ENCODE measurements around the gene ALPP.
"Not testable (repeated sequence)": the region's sequence is repeated elsewhere in the genome, so short reads cannot be mapped to it uniquely, and the experiment has no call there.

Gene ALPP

DNA sequence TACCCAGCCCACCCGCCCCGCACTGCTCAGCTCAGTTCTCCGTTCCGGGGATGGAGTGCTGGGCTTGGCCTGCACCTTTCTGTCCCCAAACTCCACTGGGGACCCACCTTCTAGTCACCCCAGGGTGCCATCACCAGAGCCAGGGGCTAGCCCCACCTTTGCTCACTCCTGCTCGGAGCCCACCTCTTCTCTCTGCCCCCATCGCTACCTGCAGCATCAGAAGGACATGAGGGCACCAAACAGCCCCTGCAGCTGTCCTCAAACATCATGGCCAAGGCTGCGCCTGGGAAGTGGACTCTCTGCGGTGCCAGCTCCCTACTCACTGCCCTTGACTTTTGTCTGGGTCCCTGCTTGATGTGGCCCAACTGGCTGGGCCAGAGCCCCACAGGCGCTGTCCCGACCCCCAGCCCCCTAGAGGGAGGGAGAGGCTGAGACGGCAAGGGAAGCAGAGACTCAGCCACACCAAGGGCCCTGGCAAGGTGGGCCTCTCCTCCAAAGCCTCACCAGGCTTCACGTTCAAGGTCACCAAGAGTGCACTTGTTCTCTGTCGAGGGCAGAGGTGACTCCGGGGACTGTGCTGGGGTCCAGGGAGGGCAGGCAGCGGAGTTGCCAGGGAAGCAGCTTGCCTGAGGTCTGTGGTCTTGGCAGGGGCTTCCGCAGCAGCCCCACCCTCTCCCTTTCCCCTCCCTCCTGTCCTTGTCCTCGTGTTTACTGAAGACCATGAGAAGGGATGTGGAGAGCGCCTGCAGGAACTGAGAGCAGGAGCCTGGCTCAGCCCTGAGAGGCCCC lies 13.6 kb upstream of the ALPP start:
- not testable (repeated sequence) for H3K9ac ChIP-seq (ENCODE audit: low read depth in 1 of 2, low read length in 2 of 2); H3K27me3 ChIP-seq (ENCODE audit: control insufficient read depth in 2 of 2, insufficient read depth in 2 of 2, low read length in 2 of 2)

GRCh38 chr2:232365621-232366321 lies 12.8 kb upstream of the ALPP start:
- Histone ChIP-seq H3K9ac (ENCODE audit: low read depth in 1 of 2, low read length in 2 of 2) (no peak overlapping the region), H3K27ac (ENCODE audit: low read depth in 2 of 2, low read length in 2 of 2) (no peak overlapping the region), H3K4me1 (ENCODE audit: control insufficient read depth in 2 of 2, insufficient read depth in 2 of 2, low read length in 2 of 2) (no peaks in the 10 kb centered on the region), H3K4me3 (ENCODE audit: low read length in 2 of 2) (no peak overlapping the region), H3K27me3 (ENCODE audit: control insufficient read depth in 2 of 2, insufficient read depth in 2 of 2, low read length in 2 of 2) (no peaks in the 10 kb centered on the region), H3K36me3 (ENCODE audit: control insufficient read depth in 2 of 2, insufficient read depth in 2 of 2, low read length in 2 of 2) (no peaks in the 10 kb centered on the region), H3K9me3 (ENCODE audit: control insufficient read depth in 2 of 2, low read length in 2 of 2) (no peaks in the 10 kb centered on the region)

More for the DNA sequence above, 13.6 kb upstream of the ALPP start:
- H3K36me3 ChIP-seq (ENCODE audit: control insufficient read depth in 2 of 2, insufficient read depth in 2 of 2, low read length in 2 of 2); H3K4me3 ChIP-seq (ENCODE audit: low read length in 2 of 2); H3K27ac ChIP-seq (ENCODE audit: low read depth in 2 of 2, low read length in 2 of 2); H3K9me3 ChIP-seq (ENCODE audit: control insufficient read depth in 2 of 2, low read length in 2 of 2); H3K4me1 ChIP-seq (ENCODE audit: control insufficient read depth in 2 of 2, insufficient read depth in 2 of 2, low read length in 2 of 2): not testable (repeated sequence)

DNA sequence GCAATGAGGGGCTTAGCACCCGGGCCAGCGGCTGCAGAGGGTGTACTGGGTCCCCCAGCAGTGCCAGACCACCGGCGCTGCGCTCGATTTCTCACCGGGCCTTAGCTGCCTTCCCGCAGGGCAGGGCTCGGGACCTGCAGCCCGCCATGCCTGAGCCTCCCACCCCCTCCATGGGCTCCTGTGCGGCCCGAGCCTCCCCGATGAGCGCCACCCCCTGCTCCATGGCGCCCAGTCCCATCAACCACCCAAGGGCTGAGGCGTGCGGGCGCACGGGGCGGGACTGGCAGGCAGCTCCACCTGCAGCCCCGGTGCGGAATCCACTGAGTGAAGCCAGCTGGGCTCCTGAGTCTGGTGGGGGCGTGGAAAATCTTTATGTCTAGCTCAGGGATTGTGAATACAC lies 12.1 kb upstream of the ALPP start:
- H3K27ac ChIP-seq (ENCODE audit: low read depth in 2 of 2, low read length in 2 of 2); H3K4me3 ChIP-seq (ENCODE audit: low read length in 2 of 2); H3K27me3 ChIP-seq (ENCODE audit: control insufficient read depth in 2 of 2, insufficient read depth in 2 of 2, low read length in 2 of 2); H3K4me1 ChIP-seq (ENCODE audit: control insufficient read depth in 2 of 2, insufficient read depth in 2 of 2, low read length in 2 of 2); H3K9ac ChIP-seq (ENCODE audit: low read depth in 1 of 2, low read length in 2 of 2); H3K36me3 ChIP-seq (ENCODE audit: control insufficient read depth in 2 of 2, insufficient read depth in 2 of 2, low read length in 2 of 2); H3K9me3 ChIP-seq (ENCODE audit: control insufficient read depth in 2 of 2, low read length in 2 of 2): not testable (repeated sequence)

DNA sequence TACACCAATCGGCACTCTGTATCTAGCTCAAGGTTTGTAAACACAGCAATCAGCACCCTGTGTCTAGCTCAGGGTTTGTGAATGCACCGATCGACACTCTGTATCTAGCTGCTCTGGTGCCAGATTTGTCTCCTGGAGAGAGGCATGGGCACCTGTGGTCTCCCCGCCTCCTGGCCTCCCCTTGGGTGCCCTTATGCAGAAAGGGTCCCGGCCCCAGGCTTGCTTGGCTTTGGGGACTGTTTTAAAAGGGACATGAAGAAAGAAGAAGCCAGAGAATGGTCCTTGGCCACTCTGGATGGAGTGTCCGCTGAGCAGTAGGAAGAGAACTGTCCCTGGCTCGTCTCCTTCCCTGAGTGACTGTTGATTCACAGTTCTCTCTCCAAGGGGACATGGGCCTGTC lies 11.5 kb upstream of the ALPP start:
- Histone ChIP-seq H3K27me3 (ENCODE audit: control insufficient read depth in 2 of 2, insufficient read depth in 2 of 2, low read length in 2 of 2) (no peaks in the 10 kb centered on the region), H3K36me3 (ENCODE audit: control insufficient read depth in 2 of 2, insufficient read depth in 2 of 2, low read length in 2 of 2) (no peaks in the 10 kb centered on the region), H3K4me1 (ENCODE audit: control insufficient read depth in 2 of 2, insufficient read depth in 2 of 2, low read length in 2 of 2) (no peaks in the 10 kb centered on the region), H3K4me3 (ENCODE audit: low read length in 2 of 2) (no peak overlapping the region), H3K9ac (ENCODE audit: low read depth in 1 of 2, low read length in 2 of 2) (no peak overlapping the region), H3K27ac (ENCODE audit: low read depth in 2 of 2, low read length in 2 of 2) (no peak overlapping the region), H3K9me3 (ENCODE audit: control insufficient read depth in 2 of 2, low read length in 2 of 2) (no peaks in the 10 kb centered on the region)

DNA sequence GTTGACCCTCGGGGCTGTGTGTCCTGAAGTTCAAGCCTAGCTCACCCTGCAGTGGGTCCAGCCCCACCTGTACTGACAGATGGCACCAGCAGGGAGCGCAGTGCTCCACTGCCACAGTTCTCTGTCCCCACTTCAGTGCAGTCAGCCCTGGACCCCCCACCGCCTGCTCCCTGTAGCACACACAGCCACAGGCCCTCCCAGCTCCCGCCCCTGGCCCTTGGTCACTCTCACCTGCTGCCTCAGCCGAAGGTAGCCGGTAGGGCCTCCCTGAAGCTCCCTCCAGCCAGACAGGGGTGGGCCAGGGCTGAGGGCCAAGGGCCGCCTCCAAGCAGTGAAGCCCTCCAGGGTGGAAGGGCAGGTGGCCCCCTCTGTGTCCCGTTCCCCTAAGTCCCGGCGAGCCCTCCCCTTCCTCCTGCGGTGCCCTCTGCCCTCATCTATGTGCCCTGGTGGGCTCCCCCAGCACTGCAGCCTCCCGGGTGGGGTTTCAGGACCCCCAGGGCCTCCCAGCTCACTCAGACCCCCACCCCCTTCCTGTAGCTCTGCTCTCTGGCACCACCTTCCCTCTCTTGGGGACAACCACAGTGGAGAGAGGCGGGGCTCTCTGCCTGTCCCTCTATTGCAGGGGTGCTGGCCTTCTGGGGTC lies 10.8 kb upstream of the ALPP start:
- H3K27me3 ChIP-seq (ENCODE audit: control insufficient read depth in 2 of 2, insufficient read depth in 2 of 2, low read length in 2 of 2) = no peaks in the 10 kb centered on the region
- no peaks in the 10 kb centered on the region for H3K4me1 ChIP-seq (ENCODE audit: control insufficient read depth in 2 of 2, insufficient read depth in 2 of 2, low read length in 2 of 2)
- H3K27ac ChIP-seq (ENCODE audit: low read depth in 2 of 2, low read length in 2 of 2) = no peak overlapping the region
- no peak overlapping the region for H3K9ac ChIP-seq (ENCODE audit: low read depth in 1 of 2, low read length in 2 of 2)
- no peak overlapping the region for H3K4me3 ChIP-seq (ENCODE audit: low read length in 2 of 2)
- H3K9me3 ChIP-seq (ENCODE audit: control insufficient read depth in 2 of 2, low read length in 2 of 2) = no peaks in the 10 kb centered on the region
- no peaks in the 10 kb centered on the region for H3K36me3 ChIP-seq (ENCODE audit: control insufficient read depth in 2 of 2, insufficient read depth in 2 of 2, low read length in 2 of 2)

- H3K36me3 ChIP-seq (ENCODE audit: control insufficient read depth in 2 of 2, insufficient read depth in 2 of 2, low read length in 2 of 2) = no peaks in the 10 kb centered on the region
- H3K9me3 ChIP-seq (ENCODE audit: control insufficient read depth in 2 of 2, low read length in 2 of 2) = no peaks in the 10 kb centered on the region
- H3K4me3 ChIP-seq (ENCODE audit: low read length in 2 of 2) = no peak overlapping the region
- no peaks in the 10 kb centered on the region for H3K4me1 ChIP-seq (ENCODE audit: control insufficient read depth in 2 of 2, insufficient read depth in 2 of 2, low read length in 2 of 2)
- H3K9ac ChIP-seq (ENCODE audit: low read depth in 1 of 2, low read length in 2 of 2) = no peak overlapping the region
- H3K27me3 ChIP-seq (ENCODE audit: control insufficient read depth in 2 of 2, insufficient read depth in 2 of 2, low read length in 2 of 2) = no peaks in the 10 kb centered on the region
- H3K27ac ChIP-seq (ENCODE audit: low read depth in 2 of 2, low read length in 2 of 2) = no peak overlapping the region
Observed at GRCh38 chr2:232368311-232368731, 10.2 kb upstream of the ALPP start.

DNA sequence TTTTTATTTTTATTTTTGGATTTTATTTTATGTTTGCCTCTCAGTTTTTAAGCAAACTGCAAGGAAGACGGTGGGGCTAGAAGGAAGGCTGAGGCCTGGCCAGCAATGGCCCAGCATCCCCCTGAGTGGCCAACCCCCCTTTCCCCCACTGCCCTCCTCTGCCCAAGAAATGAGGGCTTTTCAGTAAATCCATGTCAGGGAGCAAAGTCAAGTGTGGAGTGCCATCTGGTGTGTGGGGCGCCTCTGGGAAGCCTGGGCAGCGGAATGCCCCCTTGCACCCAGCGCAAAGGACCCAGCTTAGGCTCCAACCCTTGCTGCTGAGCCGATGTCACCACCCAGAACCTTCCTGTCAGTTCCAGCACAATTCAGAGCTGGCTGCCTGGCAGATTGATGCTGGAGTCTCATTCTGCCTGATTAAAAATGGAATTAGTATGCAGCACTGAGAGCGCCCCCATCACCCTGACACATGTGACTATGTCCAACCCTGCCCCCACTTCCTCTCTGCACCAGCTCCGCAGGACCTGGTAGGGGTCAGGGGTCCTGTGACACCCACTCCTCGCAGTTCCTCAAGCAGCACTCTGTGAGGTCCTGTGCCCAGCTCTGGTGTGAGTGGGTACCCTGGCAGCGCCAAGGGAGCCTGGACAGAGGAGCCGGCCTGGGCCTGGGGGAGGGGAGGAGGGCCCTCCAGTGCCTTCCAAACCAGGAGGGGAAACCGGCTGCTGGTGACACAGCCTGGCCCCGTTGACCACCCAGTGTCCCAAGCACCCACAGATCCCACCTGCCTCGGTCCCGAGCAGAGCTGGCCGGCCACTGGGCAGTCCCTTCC lies 9.2 kb upstream of the ALPP start:
- H3K36me3 ChIP-seq (ENCODE audit: control insufficient read depth in 2 of 2, insufficient read depth in 2 of 2, low read length in 2 of 2) = no peaks in the 10 kb centered on the region

DNA sequence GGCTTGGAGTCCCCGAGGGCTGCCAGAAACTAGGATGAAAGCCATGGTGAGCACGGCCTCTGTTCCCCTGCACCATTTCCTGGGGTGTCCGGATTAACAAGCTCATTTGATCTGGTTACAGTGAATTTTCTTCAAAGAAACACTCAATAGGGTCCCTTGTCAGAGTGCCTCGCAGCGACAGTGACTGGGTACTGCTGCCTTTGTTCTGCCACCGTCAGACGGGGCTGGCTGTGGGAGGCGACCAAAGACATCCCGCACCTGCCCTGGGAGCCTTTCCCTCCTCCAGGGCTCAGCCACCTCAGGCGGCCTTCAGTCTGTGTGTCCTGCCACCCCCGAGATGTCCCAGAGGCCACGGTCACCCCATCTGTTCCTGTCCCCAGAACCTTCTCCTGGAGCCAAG lies 8.5 kb upstream of the ALPP start:
- H3K27ac ChIP-seq (ENCODE audit: low read depth in 2 of 2, low read length in 2 of 2); H3K4me1 ChIP-seq (ENCODE audit: control insufficient read depth in 2 of 2, insufficient read depth in 2 of 2, low read length in 2 of 2); H3K27me3 ChIP-seq (ENCODE audit: control insufficient read depth in 2 of 2, insufficient read depth in 2 of 2, low read length in 2 of 2); H3K9ac ChIP-seq (ENCODE audit: low read depth in 1 of 2, low read length in 2 of 2); H3K9me3 ChIP-seq (ENCODE audit: control insufficient read depth in 2 of 2, low read length in 2 of 2); H3K36me3 ChIP-seq (ENCODE audit: control insufficient read depth in 2 of 2, insufficient read depth in 2 of 2, low read length in 2 of 2); H3K4me3 ChIP-seq (ENCODE audit: low read length in 2 of 2): not testable (repeated sequence)

More for the DNA sequence above, 9.2 kb upstream of the ALPP start:
- H3K4me1 ChIP-seq (ENCODE audit: control insufficient read depth in 2 of 2, insufficient read depth in 2 of 2, low read length in 2 of 2) = no peaks in the 10 kb centered on the region
- no peak overlapping the region for H3K4me3 ChIP-seq (ENCODE audit: low read length in 2 of 2)
- no peak overlapping the region for H3K9ac ChIP-seq (ENCODE audit: low read depth in 1 of 2, low read length in 2 of 2)
- H3K27me3 ChIP-seq (ENCODE audit: control insufficient read depth in 2 of 2, insufficient read depth in 2 of 2, low read length in 2 of 2) = no peaks in the 10 kb centered on the region
- H3K9me3 ChIP-seq (ENCODE audit: control insufficient read depth in 2 of 2, low read length in 2 of 2) = no peaks in the 10 kb centered on the region
- no peak overlapping the region for H3K27ac ChIP-seq (ENCODE audit: low read depth in 2 of 2, low read length in 2 of 2)

GRCh38 chr2:232372231-232373208 lies 6.0 kb upstream of the ALPP start:
- Histone ChIP-seq H3K9me3 (ENCODE audit: control insufficient read depth in 2 of 2, low read length in 2 of 2) (no peaks in the 10 kb centered on the region), H3K27me3 (ENCODE audit: control insufficient read depth in 2 of 2, insufficient read depth in 2 of 2, low read length in 2 of 2) (no peaks in the 10 kb centered on the region)

More at GRCh38 chr2:232372231-232373208, 6.0 kb upstream of the ALPP start:
- H3K9ac ChIP-seq (ENCODE audit: low read depth in 1 of 2, low read length in 2 of 2) = no peak overlapping the region
- no peak overlapping the region for H3K27ac ChIP-seq (ENCODE audit: low read depth in 2 of 2, low read length in 2 of 2)
- H3K36me3 ChIP-seq (ENCODE audit: control insufficient read depth in 2 of 2, insufficient read depth in 2 of 2, low read length in 2 of 2) = no peaks in the 10 kb centered on the region
- H3K4me1 ChIP-seq (ENCODE audit: control insufficient read depth in 2 of 2, insufficient read depth in 2 of 2, low read length in 2 of 2) = no peaks in the 10 kb centered on the region
- H3K4me3 ChIP-seq (ENCODE audit: low read length in 2 of 2) = no peak overlapping the region

All from mucosa of rectum (tissue), 2 donors.